NB4 (cell line): Measurements from ENCODE around the gene NUP50.

Experiments used
- DNase-seq: peaks from one replicate; pipeline ENCODE4 v3.0.0; 2010; ENCODE audit warnings: low read depth
- H3K4me3 ChIP-seq: one replicate; pipeline ENCODE4 v1.5.1; 2011; ENCODE audit warnings: mild to moderate bottlenecking, low read depth, low read length, moderate library complexity
- CTCF ChIP-seq: IDR thresholded peaks from one replicate; pipeline ENCODE4 v1.5.1; 2012; ENCODE audit warnings: low read depth, low read length
- MAX ChIP-seq: IDR thresholded peaks from 2 replicates; pipeline ENCODE4 v1.6.1; 2011; ENCODE audit warnings: low read depth, low read length
- MYC ChIP-seq: IDR thresholded peaks from 2 replicates; pipeline ENCODE4 v1.6.1; 2011; ENCODE audit warnings: low read depth, low read length
- POLR2A ChIP-seq: IDR thresholded peaks from 2 replicates; pipeline ENCODE4 v1.6.1; 2011; ENCODE audit warnings: mild to moderate bottlenecking; ENCODE audit not compliant: insufficient read length; ENCODE audit errors: extremely low read depth

Gene NUP50

DNA sequence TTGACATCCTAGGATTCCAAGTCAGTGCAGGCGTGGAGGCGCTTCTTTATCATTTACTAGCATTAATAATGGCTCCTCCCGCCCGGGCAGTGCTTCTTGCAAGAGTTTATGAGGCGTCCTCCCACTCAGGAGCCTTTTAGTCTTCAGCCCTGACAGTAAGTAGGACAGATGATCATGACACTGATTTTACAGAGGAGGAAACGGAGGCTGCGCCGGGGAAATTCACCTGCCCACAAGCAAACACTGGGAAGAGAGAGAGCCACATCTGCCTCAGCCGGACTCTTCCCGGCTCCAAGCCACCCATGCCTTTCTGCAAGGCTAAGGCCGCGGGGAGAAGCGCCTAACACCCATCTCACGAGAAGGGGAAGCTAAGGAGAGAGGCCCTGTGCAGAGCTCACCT is 41.1 kb downstream of the NUP50 start:
- no peak for DNase-seq
- H3K4me3 ChIP-seq: no peak overlapping the region
- TF ChIP-seq CTCF (no peak), MYC (no peak), MAX (no peak), POLR2A (no peak)

DNA sequence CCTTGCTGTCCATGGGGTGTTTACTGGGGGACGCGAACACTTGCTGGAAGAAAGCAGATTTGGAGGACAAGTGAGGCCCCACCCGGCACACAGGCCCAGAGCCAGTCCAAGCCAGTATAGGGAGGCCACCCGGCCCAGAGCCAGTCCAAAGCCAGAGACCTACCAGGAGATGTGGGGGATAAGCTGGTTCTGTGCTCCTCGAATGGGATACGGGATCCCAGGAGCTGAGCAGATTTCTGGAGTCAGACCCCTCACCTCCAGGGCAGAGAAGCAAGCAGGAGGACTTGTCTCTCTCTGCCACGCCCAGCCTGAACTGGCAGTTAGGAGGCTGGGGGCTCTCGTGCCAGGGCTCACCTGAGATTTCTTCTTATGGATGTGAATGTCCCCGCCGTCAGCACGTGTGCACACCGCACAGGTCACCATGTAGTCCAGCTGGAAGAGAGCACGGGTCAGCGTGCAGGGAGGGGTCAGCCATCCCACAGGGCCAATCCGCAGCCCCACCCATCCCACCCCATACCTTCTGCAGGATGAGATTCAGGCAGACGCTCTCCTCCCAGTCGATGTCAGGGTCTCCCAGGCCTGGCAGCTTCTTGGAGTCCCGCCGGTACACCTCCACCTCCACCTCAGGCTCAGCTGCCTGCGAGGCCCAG is 41.7 kb downstream of the NUP50 start:
- DNase-seq: no peak
- TF ChIP-seq CTCF (no peak), MAX (no peak), POLR2A (no peak), MYC (no peak)
- H3K4me3 ChIP-seq: no peak overlapping the region

GRCh38 chr22:45206233-45206632 is 42.5 kb downstream of the NUP50 start:
- DNase-seq: no peak
- H3K4me3 ChIP-seq: no peak overlapping the region
- TF ChIP-seq MAX: no peak
- no peak for TF ChIP-seq POLR2A
- no peak for TF ChIP-seq CTCF
- no peak for TF ChIP-seq MYC

GRCh38 chr22:45207533-45207932 is 43.8 kb downstream of the NUP50 start:
- H3K4me3 ChIP-seq: no peak overlapping the region
- TF ChIP-seq MYC (no peak), CTCF (no peak), POLR2A (no peak), MAX (no peak)
- no peak for DNase-seq

- DNase-seq: no peak
- no peak overlapping the region for H3K4me3 ChIP-seq
- TF ChIP-seq POLR2A (no peak), MYC (no peak), MAX (no peak), CTCF (no peak)
Observed at GRCh38 chr22:45207981-45208664, 44.4 kb downstream of the NUP50 start.
